Keratinocyte (primary cell): Measurements from ENCODE around the gene DYNLRB1. TPM values are rescaled to one million over a fixed set of nuclear protein-coding genes. Genes with fewer than 3 reads are reported as not detected.

Experiments used
- DNase-seq: peaks from one replicate; pipeline ENCODE4 v3.0.0-alpha.2; 2011; ENCODE audit warnings: low read depth, missing footprints, low spot score
- FAIRE-seq: peaks from 2 replicates; lab custom pipeline; 2011; peaks lifted over from hg19 to GRCh38; lab: Jason Lieb, UNC
- H2AFZ ChIP-seq: 2 replicates; pipeline ENCODE4 v1.6.0; 2012; ENCODE audit warnings: low read length, control low read depth, inconsistent platforms; ENCODE audit not compliant: control insufficient read depth
- H3K27ac ChIP-seq: 2 replicates; pipeline ENCODE4 v1.5.1; 2011; ENCODE audit warnings: low read length; ENCODE audit not compliant: control insufficient read depth, insufficient read depth
- H3K27me3 ChIP-seq: 3 replicates; pipeline ENCODE4 v1.6.0; 2011; ENCODE audit warnings: low read length; ENCODE audit not compliant: control insufficient read depth, insufficient read depth; ENCODE audit errors: extremely low read depth
- H3K36me3 ChIP-seq, 2 experiments: 2 replicates in 1 of 2; 3 replicates in 1 of 2; pipeline ENCODE4 v1.5.1; 2011; ENCODE audit warnings: low read length in 2 of 2, mild to moderate bottlenecking in 1 of 2; ENCODE audit not compliant: control insufficient read depth in 2 of 2, insufficient read depth in 2 of 2; ENCODE audit errors: extremely low read depth in 1 of 2
- H3K4me1 ChIP-seq: 3 replicates; pipeline ENCODE4 v1.5.1; 2011; ENCODE audit warnings: low read length; ENCODE audit not compliant: control insufficient read depth, insufficient read depth; ENCODE audit errors: extremely low read depth
- H3K4me2 ChIP-seq: 3 replicates; pipeline ENCODE4 v1.6.0; 2011; ENCODE audit warnings: low read depth, low read length; ENCODE audit not compliant: control insufficient read depth, insufficient read depth; ENCODE audit errors: extremely low read depth
- H3K4me3 ChIP-seq, 3 experiments: fragments of 200-600 bp in 1 of 3; sonication (generic) in 1 of 3; 2 replicates in 2 of 3; 3 replicates in 1 of 3; pipeline ENCODE4 v1.5.1; 2011 to 2016; ENCODE audit warnings: low read length in 3 of 3, mild to moderate bottlenecking in 3 of 3, control low read depth in 2 of 3, inconsistent platforms in 1 of 3, low read depth in 1 of 3, mixed read lengths in 1 of 3, mixed run types in 1 of 3, moderate library complexity in 1 of 3; ENCODE audit not compliant: control insufficient read depth in 2 of 3, insufficient read depth in 2 of 3; ENCODE audit errors: extremely low read depth in 1 of 3
- H3K79me2 ChIP-seq: 2 replicates; pipeline ENCODE4 v1.6.0; 2012; ENCODE audit warnings: low read length; ENCODE audit not compliant: control insufficient read depth, insufficient read depth
- H3K9ac ChIP-seq: 3 replicates; pipeline ENCODE4 v1.6.0; 2011; ENCODE audit warnings: low read length; ENCODE audit not compliant: control insufficient read depth, insufficient read depth; ENCODE audit errors: extremely low read depth
- H3K9me1 ChIP-seq: 3 replicates; pipeline ENCODE4 v1.6.0; 2011; ENCODE audit warnings: low read length; ENCODE audit not compliant: control insufficient read depth, insufficient read depth; ENCODE audit errors: extremely low read depth
- H3K9me3 ChIP-seq: 2 replicates; pipeline ENCODE4 v1.5.1; 2012; ENCODE audit warnings: low read depth, low read length; ENCODE audit not compliant: control insufficient read depth
- H4K20me1 ChIP-seq: 3 replicates; pipeline ENCODE4 v1.6.0; 2011; ENCODE audit warnings: low read length; ENCODE audit not compliant: control insufficient read depth, insufficient read depth; ENCODE audit errors: extremely low read depth
- CTCF ChIP-seq, 3 experiments: IDR thresholded peaks in 1 of 3; conservative IDR thresholded peaks in 1 of 3; optimal IDR thresholded peaks in 1 of 3; 2 replicates in 2 of 3; 3 replicates in 1 of 3; pipeline versions ENCODE3 to v1.5.1; 2011; ENCODE audit warnings: low read length in 3 of 3, mild to moderate bottlenecking in 3 of 3, moderate library complexity in 2 of 3, control low read depth in 1 of 3, inconsistent platforms in 1 of 3; ENCODE audit not compliant: insufficient read depth in 2 of 3; ENCODE audit errors: extremely low read depth in 1 of 3
- EZH2 ChIP-seq: IDR thresholded peaks from one replicate; pipeline ENCODE4 v1.6.1; 2012; ENCODE audit warnings: inconsistent platforms, mild to moderate bottlenecking, low read length, moderate library complexity
- dilution Hi-C: fragments of 300-500 bp; cut with MboI; formaldehyde crosslinking; loops from one replicate; pipeline ENCODE4 v1.7.0; 2020; ENCODE audit warnings: low sequenced_read_pairs; ENCODE audit not compliant: extremely low pct_ligation_motif_present
- polyA plus RNA-seq, 5 experiments: library from polyadenylated mRNA; depleted of rRNA in 3 of 5; stranded (reverse) in 3 of 5; stranded (forward) in 1 of 5; unstranded in 1 of 5; fragments of >200 nt; gene quantifications; 1 replicate in 1 of 5; 2 replicates in 3 of 5; 3 replicates in 1 of 5; pipeline versions ENCODE4 v1.2.1 to v1.2.3, GENCODE V29; 2011 to 2012; ENCODE audit warnings: missing spikeins in 2 of 5, low read depth in 1 of 5, low replicate concordance in 1 of 5

The DYNLRB1 gene
- polyA plus RNA-seq, 1 donor (not counting 4 experiments of a cell fraction or from before 2014, with no cell fraction given) = 156 TPM

GRCh38 chr20:34567892-34568865 is 52.0 kb downstream of the DYNLRB1 start:
- H3K4me1 ChIP-seq = no peaks in the 10 kb centered on the region
- no peak overlapping the region for H3K4me2 ChIP-seq
- no peak overlapping the region for H3K27ac ChIP-seq
- DNase-seq = no peak
- peaks cover 3 to 6% of the 10 kb centered on the region in 2 experiments for H3K36me3 ChIP-seq
- H3K9me1 ChIP-seq = no peaks in the 10 kb centered on the region
- H3K79me2 ChIP-seq = no peaks in the 10 kb centered on the region
- TF ChIP-seq CTCF (optimal IDR thresholded peaks at IDR 0.05 in 1 of 3, IDR thresholded peaks at IDR 0.05 in 1 of 3, conservative IDR thresholded peaks at IDR 0.05 in 1 of 3; ENCODE audit: extremely low read depth in 1 of 3, insufficient read depth in 2 of 3, low read length in 3 of 3) = no peak
- no peak for TF ChIP-seq EZH2
- no peaks in the 10 kb centered on the region for H3K9me3 ChIP-seq
- no peaks in the 10 kb centered on the region for H4K20me1 ChIP-seq
- no peaks in the 10 kb centered on the region for H3K27me3 ChIP-seq
- no peak overlapping the region for H3K4me3 ChIP-seq
- no peak overlapping the region for H2AFZ ChIP-seq
- no peak overlapping the region for H3K9ac ChIP-seq
- dilution Hi-C loops = no loop called here
- FAIRE-seq = no peak

GRCh38 chr20:34569598-34569997 is 53.4 kb downstream of the DYNLRB1 start:
- no peak for TF ChIP-seq EZH2
- TF ChIP-seq CTCF (optimal IDR thresholded peaks at IDR 0.05 in 1 of 3, IDR thresholded peaks at IDR 0.05 in 1 of 3, conservative IDR thresholded peaks at IDR 0.05 in 1 of 3; ENCODE audit: extremely low read depth in 1 of 3, insufficient read depth in 2 of 3, low read length in 3 of 3) = no peak
- Histone ChIP-seq H3K9me3 (no peaks in the 10 kb centered on the region), H3K36me3 (peaks cover 3 to 7% of the 10 kb centered on the region in 2 experiments), H3K79me2 (no peaks in the 10 kb centered on the region), H3K9me1 (no peaks in the 10 kb centered on the region), H3K27ac (no peak overlapping the region), H3K4me3 (no peak overlapping the region), H3K9ac (no peak overlapping the region), H3K27me3 (no peaks in the 10 kb centered on the region), H2AFZ (no peak overlapping the region), H3K4me2 (no peak overlapping the region), H4K20me1 (no peaks in the 10 kb centered on the region), H3K4me1 (no peaks in the 10 kb centered on the region)
- DNase-seq = no peak
- dilution Hi-C loops = no loop called here
- FAIRE-seq = no peak
